Anterior cingulate cortex (tissue), 58 donors: Measurements from ENCODE around the gene DNAJA2.

Experiments used
- DNase-seq, 58 donors: peaks; one replicate each; lab custom pipeline; 2025; lab: John Stamatoyannopoulos, UW

Gene DNAJA2

DNA sequence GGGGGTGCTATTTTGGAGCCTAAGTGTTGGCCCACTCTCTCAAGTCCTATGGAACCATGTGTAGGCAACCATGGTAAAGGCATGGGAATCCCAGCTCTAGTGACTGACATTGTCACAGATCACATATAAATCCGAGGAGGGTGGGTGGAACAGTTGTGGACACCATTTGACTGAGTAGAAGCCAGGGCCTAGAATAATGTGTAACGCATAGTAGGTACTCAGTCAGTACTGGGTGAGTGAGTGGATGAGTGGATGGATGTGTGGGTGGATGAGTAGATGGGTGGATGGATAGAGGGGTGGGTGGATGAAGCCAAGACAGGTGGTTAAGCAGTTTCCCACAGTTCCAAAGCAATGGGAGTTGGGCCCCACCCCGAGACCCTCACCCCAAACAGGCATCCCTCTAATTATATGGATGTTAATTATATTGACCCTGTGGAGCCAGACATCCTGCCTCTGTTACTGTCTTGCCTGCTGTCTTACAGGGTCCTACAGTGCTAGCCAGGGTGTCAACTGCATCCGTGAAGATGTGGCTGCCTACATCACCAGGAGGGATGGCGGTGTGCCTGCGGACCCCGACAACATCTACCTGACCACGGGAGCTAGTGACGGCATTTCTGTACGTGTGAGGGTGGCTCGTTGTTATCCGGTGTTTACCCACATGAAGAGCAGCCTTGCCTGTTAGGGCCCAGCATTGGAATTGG is 67.0 kb downstream of the DNAJA2 start:
- no peak for DNase-seq
